ENCODE results near the gene ROR2. TPM values are rescaled to one million over a fixed set of nuclear protein-coding genes. Genes with fewer than 3 reads are reported as not detected.

Gene ROR2
- total RNA-seq, 4 donors from 2014 or later = 0.70 to 9.9 (median 4.1) TPM

GRCh38 chr9:91558879-91559278, 391.1 kb downstream of the ROR2 start:
- no peak for DNase-seq
- H3K9me3 ChIP-seq = no peaks in the 10 kb centered on the region
- no peaks in the 10 kb centered on the region for H3K4me1 ChIP-seq
- TF ChIP-seq POLR2A (IDR thresholded peaks at IDR 0.05) (no peak), CTCF (IDR thresholded peaks at IDR 0.05) (no peak)
- no peak overlapping the region for H3K27ac ChIP-seq
- no peaks in the 10 kb centered on the region for H3K36me3 ChIP-seq
- H3K27me3 ChIP-seq = no peaks in the 10 kb centered on the region
- no peak overlapping the region for H3K4me3 ChIP-seq

- no peaks in the 10 kb centered on the region for H3K9me3 ChIP-seq
- no peaks in the 10 kb centered on the region for H3K27me3 ChIP-seq
- TF ChIP-seq CTCF (IDR thresholded peaks at IDR 0.05) = no peak
- TF ChIP-seq POLR2A (IDR thresholded peaks at IDR 0.05) = no peak
- no peak for DNase-seq
- H3K4me3 ChIP-seq = no peak overlapping the region
- H3K4me1 ChIP-seq = no peaks in the 10 kb centered on the region
- H3K36me3 ChIP-seq = no peaks in the 10 kb centered on the region
- no peak overlapping the region for H3K27ac ChIP-seq
These were observed 391.6 kb downstream of the ROR2 start for GRCh38 chr9:91558395-91558794.

GRCh38 chr9:91557327-91557726, 392.7 kb downstream of the ROR2 start:
- Histone ChIP-seq H3K9me3 (no peaks in the 10 kb centered on the region), H3K4me1 (no peaks in the 10 kb centered on the region), H3K27ac (no peak overlapping the region), H3K36me3 (no peaks in the 10 kb centered on the region), H3K4me3 (no peak overlapping the region), H3K27me3 (no peaks in the 10 kb centered on the region)
- DNase-seq = no peak
- TF ChIP-seq POLR2A (IDR thresholded peaks at IDR 0.05) (no peak), CTCF (IDR thresholded peaks at IDR 0.05) (no peak)

GRCh38 chr9:91555132-91555531, 394.9 kb downstream of the ROR2 start:
- Histone ChIP-seq H3K27me3 (no peaks in the 10 kb centered on the region), H3K27ac (no peak overlapping the region), H3K4me3 (no peak overlapping the region), H3K9me3 (no peaks in the 10 kb centered on the region), H3K4me1 (no peaks in the 10 kb centered on the region), H3K36me3 (no peaks in the 10 kb centered on the region)
- TF ChIP-seq POLR2A (IDR thresholded peaks at IDR 0.05) (no peak), CTCF (IDR thresholded peaks at IDR 0.05) (no peak)
- no peak for DNase-seq

GRCh38 chr9:91549177-91549576, 400.9 kb downstream of the ROR2 start:
- no peak overlapping the region for H3K27ac ChIP-seq
- H3K4me3 ChIP-seq = no peak overlapping the region
- H3K4me1 ChIP-seq = no peaks in the 10 kb centered on the region
- no peaks in the 10 kb centered on the region for H3K36me3 ChIP-seq
- TF ChIP-seq CTCF (IDR thresholded peaks at IDR 0.05) = no peak
- TF ChIP-seq POLR2A (IDR thresholded peaks at IDR 0.05) = no peak
- H3K9me3 ChIP-seq = no peaks in the 10 kb centered on the region
- no peaks in the 10 kb centered on the region for H3K27me3 ChIP-seq
- no peak for DNase-seq

DNA sequence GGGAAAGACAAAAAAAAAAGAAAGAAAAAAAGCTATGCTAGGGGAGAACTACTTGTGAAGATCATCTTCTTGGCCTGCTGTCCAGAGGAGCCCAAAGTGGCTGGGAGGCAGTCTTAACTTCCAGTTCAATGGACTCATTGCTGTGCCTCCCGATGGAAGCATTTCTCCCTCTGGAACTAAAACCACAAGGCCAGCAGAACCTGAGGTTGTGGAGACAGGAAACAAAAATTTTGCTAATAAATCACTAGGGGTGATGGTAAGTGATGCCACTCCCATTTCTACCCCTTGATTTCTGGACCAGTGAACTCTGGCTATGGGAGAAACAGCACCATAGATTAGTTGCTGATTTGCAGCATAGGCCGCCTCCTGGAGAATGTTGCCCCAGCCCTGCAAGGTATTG, 402.9 kb downstream of the ROR2 start:
- H3K27ac ChIP-seq = no peak overlapping the region
- H3K4me3 ChIP-seq = no peak overlapping the region
- no peaks in the 10 kb centered on the region for H3K27me3 ChIP-seq
- no peaks in the 10 kb centered on the region for H3K36me3 ChIP-seq
- no peak for TF ChIP-seq POLR2A (IDR thresholded peaks at IDR 0.05)
- TF ChIP-seq CTCF (IDR thresholded peaks at IDR 0.05) = no peak
- DNase-seq = no peak
- H3K4me1 ChIP-seq = no peaks in the 10 kb centered on the region
- no peaks in the 10 kb centered on the region for H3K9me3 ChIP-seq

Measured in Peyer's patch (tissue), 4 donors.